Skeletal muscle cell (primary cell): ENCODE results near the gene CETP.
A peak's percentile ranks its signal among the peaks of the same experiment; 100 is the strongest.

Source experiments
- DNase-seq: peaks from one replicate; pipeline ENCODE4 v3.0.0-alpha.2; 2010; ENCODE audit warnings: low read depth
- H3K4me3 ChIP-seq: 2 replicates; pipeline ENCODE4 v1.5.1; 2011; ENCODE audit warnings: low read depth, mild to moderate bottlenecking, control low read depth, low read length, moderate library complexity

The CETP gene

GRCh38 chr16:56961851-56962281, at the start of gene CETP:
Gene CETP (plus strand): TSS chr16:56961950. CDS start chr16:56961980, 30 bp downstream.
- DNase-seq = no peak
- H3K4me3 ChIP-seq = no peak within 1 kb of the TSS

- DNase-seq = peak; percentile 70
- no peak overlapping the region for H3K4me3 ChIP-seq
Measured at GRCh38 chr16:56912746-56913708, 48.7 kb upstream of the CETP start.

- no peak overlapping the region for H3K4me3 ChIP-seq
- no peak for DNase-seq
Measured at GRCh38 chr16:56914896-56915295, 46.9 kb upstream of the CETP start.

GRCh38 chr16:56915336-56916119, 46.2 kb upstream of the CETP start:
- no peak overlapping the region for H3K4me3 ChIP-seq
- DNase-seq = no peak

GRCh38 chr16:56916571-56917403, 45.0 kb upstream of the CETP start:
- H3K4me3 ChIP-seq = no peak overlapping the region
- no peak for DNase-seq

- no peak overlapping the region for H3K4me3 ChIP-seq
Measured at GRCh38 chr16:56918467-56919012, 43.2 kb upstream of the CETP start.

GRCh38 chr16:56919099-56919800, 42.5 kb upstream of the CETP start:
- no peak overlapping the region for H3K4me3 ChIP-seq
- DNase-seq = no peak

More at GRCh38 chr16:56918467-56919012, 43.2 kb upstream of the CETP start:
- no peak for DNase-seq

GRCh38 chr16:56921571-56921970, 40.2 kb upstream of the CETP start:
- no peak overlapping the region for H3K4me3 ChIP-seq
- no peak for DNase-seq

GRCh38 chr16:56923481-56924091, 38.2 kb upstream of the CETP start:
- DNase-seq = no peak
- no peak overlapping the region for H3K4me3 ChIP-seq

GRCh38 chr16:56927471-56927870, 34.3 kb upstream of the CETP start:
- DNase-seq = no peak
- no peak overlapping the region for H3K4me3 ChIP-seq

GRCh38 chr16:56929639-56930038, 32.1 kb upstream of the CETP start:
- no peak overlapping the region for H3K4me3 ChIP-seq
- no peak for DNase-seq

- H3K4me3 ChIP-seq = no peak overlapping the region
- no peak for DNase-seq
Measured at GRCh38 chr16:56930486-56931270, 31.1 kb upstream of the CETP start.

- peak overlapping the region; percentile 99 for H3K4me3 ChIP-seq
- no peak for DNase-seq
Measured at GRCh38 chr16:56931271-56931891, 30.4 kb upstream of the CETP start.

- peak within 1 kb of the TSS; percentile 99 for H3K4me3 ChIP-seq
- DNase-seq = peak; percentile 94
Measured at GRCh38 chr16:56931892-56932720, 29.6 kb upstream of the CETP start, which contains the start of gene HERPUD1. Gene HERPUD1 (plus strand): TSS chr16:56932142. CDS start chr16:56932245, 103 bp downstream.

GRCh38 chr16:56932721-56933619, 28.8 kb upstream of the CETP start:
- peak overlapping the region; percentile 99 for H3K4me3 ChIP-seq
- DNase-seq = no peak
